ENCODE measurements around the gene C2orf76. TPM values are rescaled to one million over a fixed set of nuclear protein-coding genes. Genes with fewer than 3 reads are reported as not detected.

C2orf76 gene
- total and polyA plus RNA-seq, 2 of the 4 experiments (the other 2 are of a cell fraction): 10.6 to 12.6 TPM

DNA sequence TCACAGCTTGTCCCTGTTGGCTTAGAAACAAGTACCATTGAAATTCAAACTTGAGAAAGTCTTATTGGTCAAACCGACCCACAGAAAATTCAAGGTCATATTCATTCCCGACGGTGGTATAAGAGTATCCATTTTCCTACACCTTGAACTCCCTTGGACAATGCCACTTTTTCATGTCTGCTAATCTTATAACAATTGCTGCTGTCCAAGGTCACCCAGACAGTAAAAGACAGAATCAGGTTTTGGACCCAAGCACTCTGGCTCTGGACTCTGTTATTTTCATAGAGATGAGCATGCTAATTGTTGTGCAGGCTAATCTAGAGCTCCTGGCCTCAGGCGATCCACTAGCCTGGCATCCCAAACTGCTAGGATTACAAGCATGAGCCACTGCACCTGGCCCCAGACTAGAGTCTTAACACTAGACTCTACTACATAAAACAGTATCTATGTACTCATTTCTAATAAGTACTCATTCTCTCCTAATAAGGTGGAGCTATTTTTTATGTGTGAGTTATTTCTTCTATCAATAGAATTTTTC, 57.8 kb downstream of the C2orf76 start:
- intact Hi-C loops (cut with micrococcal nuclease) (no loop called here), dilution Hi-C loops (cut with HindIII; ENCODE audit: low sequenced_read_pairs, unreplicated experiment) (no loop called here), in situ Hi-C loops (cut with MboI; ENCODE audit: low sequenced_read_pairs) (no loop called here)
- POLR2A ChIA-PET (ENCODE audit: unreplicated experiment): no interaction called here
- DNase-seq: no peak
- Histone ChIP-seq H3K27ac (ENCODE audit: insufficient read depth, low read length) (no peak overlapping the region), H4K8ac (ENCODE audit: low read depth in 2 of 2, low read length in 2 of 2) (no peak overlapping the region), H2AFZ (replicated peaks; ENCODE audit: low read length, poor library complexity) (no peak overlapping the region), H3K14ac (replicated peaks; ENCODE audit: low read depth, low read length) (no peak overlapping the region), H3K9me3 (ENCODE audit: control insufficient read depth, insufficient read depth, low read length) (no peaks in the 10 kb centered on the region), H3K27me3 (ENCODE audit: control insufficient read depth, insufficient read depth, low read length) (no peaks in the 10 kb centered on the region), H2BK120ac (ENCODE audit: low read depth, low read length) (no peak overlapping the region), H3K9me1 (ENCODE audit: insufficient read depth, low read length) (no peaks in the 10 kb centered on the region), H2AK9ac (replicated peaks; ENCODE audit: low read depth, low read length, poor library complexity) (no peak overlapping the region), H3K4me2 (ENCODE audit: low read depth, low read length) (no peak overlapping the region), H4K5ac (ENCODE audit: low read depth, low read length) (no peak overlapping the region), H3K9ac (ENCODE audit: low read depth, low read length) (no peak overlapping the region), H3K23ac (ENCODE audit: low read depth, low read length) (no peak overlapping the region), H3K56ac (ENCODE audit: extremely low read depth, insufficient read depth, low read length) (no peak overlapping the region), H3K4me3 (ENCODE audit: insufficient read depth, low read depth, low read length) (no peak overlapping the region), H2AK5ac (ENCODE audit: low read depth, low read length) (no peak overlapping the region), H3K4me1 (ENCODE audit: control insufficient read depth, insufficient read depth, low read length) (no peaks in the 10 kb centered on the region), H3K79me1 (ENCODE audit: low read depth in 1 of 2, low read length in 2 of 2) (no peaks in the 10 kb centered on the region), H4K20me1 (ENCODE audit: insufficient read depth, low read length) (no peaks in the 10 kb centered on the region), H3K4ac (ENCODE audit: low read depth, low read length) (no peak overlapping the region), H2BK15ac (ENCODE audit: low read depth, low read length) (no peak overlapping the region), H2BK20ac (ENCODE audit: low read depth, low read length) (no peak overlapping the region), H3K36me3 (ENCODE audit: control insufficient read depth, insufficient read depth, low read length) (no peaks in the 10 kb centered on the region), H4K91ac (ENCODE audit: insufficient read depth, low read depth, low read length) (no peak overlapping the region), H2BK5ac (ENCODE audit: low read depth, low read length, poor library complexity, severe bottlenecking) (no peak overlapping the region), H3K18ac (ENCODE audit: low read depth, low read length) (no peak overlapping the region)
- no peak for ATAC-seq (ENCODE audit: low read depth)
- BruUV-seq (replicated peaks): no TSS peak
- CTCF ChIA-PET: no interaction called here
- TF ChIP-seq BHLHE40 (IDR thresholded peaks at IDR 0.05; ENCODE audit: low read depth, low read length) (no peak), FOS (IDR thresholded peaks at IDR 0.05; ENCODE audit: low read depth, low read length) (no peak), CHD1 (IDR thresholded peaks at IDR 0.05; ENCODE audit: low read depth, low read length) (no peak), RFX5 (IDR thresholded peaks at IDR 0.05; ENCODE audit: low read depth, low read length) (no peak), CEBPB (IDR thresholded peaks at IDR 0.05; ENCODE audit: low read depth, low read length) (no peak), MAZ (IDR thresholded peaks at IDR 0.05; ENCODE audit: borderline replicate concordance, low read depth, low read length) (no peak), MAFK (IDR thresholded peaks at IDR 0.05; ENCODE audit: low read depth, low read length) (no peak), RCOR1 (IDR thresholded peaks at IDR 0.05; ENCODE audit: insufficient replicate concordance, low read length) (no peak), MXI1 (IDR thresholded peaks at IDR 0.05; ENCODE audit: borderline replicate concordance, low read depth, low read length) (no peak), NFE2L2 (IDR thresholded peaks at IDR 0.05; ENCODE audit: low read depth, low read length) (no peak), SMC3 (IDR thresholded peaks at IDR 0.05; ENCODE audit: low read depth, low read length) (no peak)
- TF ChIP-seq, protein P1, sequence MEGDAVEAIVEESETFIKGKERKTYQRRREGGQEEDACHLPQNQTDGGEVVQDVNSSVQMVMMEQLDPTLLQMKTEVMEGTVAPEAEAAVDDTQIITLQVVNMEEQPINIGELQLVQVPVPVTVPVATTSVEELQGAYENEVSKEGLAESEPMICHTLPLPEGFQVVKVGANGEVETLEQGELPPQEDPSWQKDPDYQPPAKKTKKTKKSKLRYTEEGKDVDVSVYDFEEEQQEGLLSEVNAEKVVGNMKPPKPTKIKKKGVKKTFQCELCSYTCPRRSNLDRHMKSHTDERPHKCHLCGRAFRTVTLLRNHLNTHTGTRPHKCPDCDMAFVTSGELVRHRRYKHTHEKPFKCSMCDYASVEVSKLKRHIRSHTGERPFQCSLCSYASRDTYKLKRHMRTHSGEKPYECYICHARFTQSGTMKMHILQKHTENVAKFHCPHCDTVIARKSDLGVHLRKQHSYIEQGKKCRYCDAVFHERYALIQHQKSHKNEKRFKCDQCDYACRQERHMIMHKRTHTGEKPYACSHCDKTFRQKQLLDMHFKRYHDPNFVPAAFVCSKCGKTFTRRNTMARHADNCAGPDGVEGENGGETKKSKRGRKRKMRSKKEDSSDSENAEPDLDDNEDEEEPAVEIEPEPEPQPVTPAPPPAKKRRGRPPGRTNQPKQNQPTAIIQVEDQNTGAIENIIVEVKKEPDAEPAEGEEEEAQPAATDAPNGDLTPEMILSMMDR (conservative IDR thresholded peaks at IDR 0.05; ENCODE audit: low read depth, low read length): no peak
- 100% methylated on average over 1 of the region's 4 CpGs; no CpG with 5 or more reads in 1 of the 2 experiments for WGBS, 2 experiments (ENCODE audit: extremely low coverage in 2 of 2, insufficient read length in 1 of 2)
